GM23338 (cell line): ENCODE data around the gene SYCP3. TPM values are rescaled to one million over a fixed set of nuclear protein-coding genes. Genes with fewer than 3 reads are reported as not detected.

Source experiments
- CREB1 ChIP-seq: fragments of 250-450 bp; sonication (Bioruptor Pico); IDR thresholded peaks from 2 replicates; pipeline ENCODE4 v1.5.0; 2020; ENCODE audit warnings: low read depth, mild to moderate bottlenecking, moderate library complexity
- EZH2 ChIP-seq: fragments of 200-600 bp; sonication (generic); IDR thresholded peaks from one replicate; pipeline ENCODE4 v1.8.0; 2017; ENCODE audit warnings: antibody characterized with exemption, mild to moderate bottlenecking, low read depth; ENCODE audit not compliant: unreplicated experiment
- EZH2phosphoT487 ChIP-seq: fragments of 200-600 bp; sonication (generic); IDR thresholded peaks from one replicate; pipeline ENCODE4 v1.8.1; 2018; ENCODE audit warnings: antibody characterized with exemption; ENCODE audit not compliant: unreplicated experiment
- REST ChIP-seq: IDR thresholded peaks from one replicate; pipeline ENCODE4 v1.6.1; 2018; ENCODE audit warnings: antibody characterized with exemption; ENCODE audit not compliant: unreplicated experiment
- STAT1 ChIP-seq: IDR thresholded peaks from one replicate; pipeline ENCODE4 v1.6.1; 2016; ENCODE audit warnings: antibody characterized with exemption; ENCODE audit not compliant: unreplicated experiment
- ZNF331 ChIP-seq: fragments of 250-450 bp; sonication (Bioruptor Pico); IDR thresholded peaks from 2 replicates; pipeline ENCODE4 v1.5.0; 2020; ENCODE audit warnings: low read depth, mild to moderate bottlenecking, moderate library complexity
- ZNF462 ChIP-seq: fragments of 250-450 bp; sonication (Bioruptor Pico); IDR thresholded peaks from 2 replicates; pipeline ENCODE4 v1.5.0; 2020; ENCODE audit warnings: mild to moderate bottlenecking, moderate library complexity
- polyA plus RNA-seq: library from polyadenylated mRNA; unstranded; fragments of >200 nt; fragmentation: Nextera tagmentation; extraction: Ambion mirVana; gene quantifications from 2 replicates; pipeline ENCODE4 v1.2.1, GENCODE V29; 2016
- total RNA-seq: library from RNA; depleted of rRNA; stranded (reverse); fragments of >200 nt; shearing (Covaris generic); gene quantifications from 2 replicates; pipeline ENCODE4 v1.2.3, GENCODE V29; 2014

SYCP3 gene
- total and polyA plus RNA-seq, 2 experiments from 2014 or later = 0.07 to 1.5 TPM

- TF ChIP-seq ZNF462 (CRISPR knock-in tag) (no peak), REST (no peak), STAT1 (no peak), ZNF331 (CRISPR knock-in tag) (no peak), EZH2phosphoT487 (no peak), EZH2 (no peak), CREB1 (CRISPR knock-in tag) (no peak)
These were observed 24.1 kb upstream of the SYCP3 start (continued) for GRCh38 chr12:101763246-101763931.
